GM12892 (cell line): ENCODE results near the gene COL16A1.

Source experiments
- DNase-seq: peaks from one replicate; pipeline ENCODE4 v3.0.0; 2011; ENCODE audit not compliant: insufficient read length
- FAIRE-seq: peaks from 2 replicates; lab custom pipeline; 2011; peaks lifted over from hg19 to GRCh38; lab: Jason Lieb, UNC
- POLR2A ChIP-seq: IDR thresholded peaks from 2 replicates; pipeline ENCODE4 v1.6.1; 2011; ENCODE audit warnings: low read depth, low read length, control low read depth
- POLR2AphosphoS5 ChIP-seq: IDR thresholded peaks from 2 replicates; pipeline ENCODE4 v1.6.1; 2011; ENCODE audit warnings: low read depth, low read length, control low read depth
- TAF1 ChIP-seq: IDR thresholded peaks from 2 replicates; pipeline ENCODE4 v1.6.1; 2011; ENCODE audit warnings: low read depth, mild to moderate bottlenecking, control low read depth, low read length, borderline replicate concordance

The COL16A1 gene

GRCh38 chr1:31620631-31621497, 83.0 kb downstream of the COL16A1 start:
- FAIRE-seq (no peak), DNase-seq (no peak)
- TF ChIP-seq POLR2AphosphoS5 = no peak
- no peak for TF ChIP-seq POLR2A
- TF ChIP-seq TAF1 = no peak

DNA sequence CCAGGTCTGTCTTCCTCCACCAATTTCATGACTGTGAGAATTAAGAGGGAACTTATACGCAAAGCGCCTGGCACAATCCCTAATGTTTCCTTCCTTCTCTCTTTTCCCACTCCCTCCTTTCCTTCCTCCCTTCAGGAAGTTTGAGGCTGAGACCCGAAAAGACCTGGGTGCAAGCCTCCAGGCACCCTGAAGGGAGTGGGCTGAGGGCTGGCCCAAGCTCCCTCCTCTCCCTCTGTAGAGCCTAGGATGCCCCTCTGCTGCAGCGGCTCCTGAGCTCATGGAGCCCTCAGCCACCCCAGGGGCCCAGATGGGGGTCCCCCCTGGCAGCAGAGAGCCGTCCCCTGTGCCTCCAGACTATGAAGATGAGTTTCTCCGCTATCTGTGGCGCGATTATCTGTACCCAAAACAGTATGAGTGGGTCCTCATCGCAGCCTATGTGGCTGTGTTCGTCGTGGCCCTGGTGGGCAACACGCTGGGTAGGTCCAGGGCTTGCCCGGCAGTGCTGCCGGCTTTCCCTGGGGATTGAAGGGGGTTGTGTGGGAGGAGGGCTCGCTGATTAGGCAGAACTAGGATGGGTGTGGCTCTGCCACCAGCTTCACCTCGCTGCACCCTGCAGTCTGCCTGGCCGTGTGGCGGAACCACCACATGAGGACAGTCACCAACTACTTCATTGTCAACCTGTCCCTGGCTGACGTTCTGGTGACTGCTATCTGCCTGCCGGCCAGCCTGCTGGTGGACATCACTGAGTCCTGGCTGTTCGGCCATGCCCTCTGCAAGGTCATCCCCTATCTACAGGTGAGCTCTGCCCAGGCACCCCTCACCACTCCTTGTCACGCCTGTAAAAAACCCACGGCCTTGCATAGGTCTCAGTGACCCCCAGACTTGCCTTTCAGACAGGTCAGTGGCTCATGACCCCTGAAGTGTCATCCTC, 84.6 kb downstream of the COL16A1 start:
- FAIRE-seq = no peak
- no peak for TF ChIP-seq TAF1
- TF ChIP-seq POLR2AphosphoS5 = no peak
- no peak for TF ChIP-seq POLR2A
- no peak for DNase-seq

DNA sequence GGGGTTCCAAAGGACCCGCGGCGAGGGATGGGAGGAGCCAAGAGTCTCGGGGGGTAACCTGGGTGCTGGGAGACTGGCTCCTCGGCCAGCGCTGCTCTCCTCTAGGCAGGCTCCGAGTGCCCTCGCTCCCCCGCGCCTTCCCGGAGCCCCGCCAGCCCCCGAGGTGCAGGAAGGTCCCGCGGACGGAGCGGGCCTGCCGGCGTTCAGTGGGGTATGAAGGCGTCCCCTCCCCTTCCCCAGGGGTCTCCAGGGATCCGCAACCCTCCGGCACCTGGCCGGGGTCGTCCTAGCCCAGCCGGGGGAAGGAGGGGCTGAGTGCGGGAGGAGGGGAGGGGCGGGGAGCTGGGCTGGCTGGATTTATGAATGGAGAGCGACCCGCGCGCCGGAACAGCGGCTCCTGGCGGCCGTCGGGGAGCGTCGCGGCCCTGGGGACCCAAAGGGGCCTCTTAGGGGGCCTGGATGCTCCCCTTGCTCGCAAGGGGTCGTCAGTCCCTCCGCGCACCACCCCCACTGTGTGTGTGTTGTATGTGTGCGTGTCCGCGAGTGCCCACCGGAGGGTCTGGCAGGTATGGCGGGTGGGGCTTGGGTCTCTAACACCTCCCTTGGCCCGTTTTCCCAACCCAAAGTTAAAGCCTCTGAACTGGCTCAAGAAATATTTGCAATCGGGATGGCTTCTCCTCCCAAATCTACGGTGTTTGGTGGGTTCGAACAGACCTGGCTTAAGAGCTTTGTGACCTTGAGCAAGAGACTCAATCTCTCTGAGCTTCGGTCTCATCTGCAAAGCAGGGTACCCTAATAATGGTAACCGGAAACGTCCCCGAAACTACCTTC, 85.7 kb downstream of the COL16A1 start:
- DNase-seq (peak; percentile 75), FAIRE-seq (peak; percentile 87)
- TF ChIP-seq POLR2A = no peak
- TF ChIP-seq TAF1 = no peak

- DNase-seq (no peak), FAIRE-seq (no peak)
- TF ChIP-seq TAF1 (no peak), POLR2A (no peak), POLR2AphosphoS5 (no peak)
Observed at GRCh38 chr1:31617218-31617915, 86.5 kb downstream of the COL16A1 start, which contains the start of gene HCRTR1. Gene HCRTR1 (plus strand): TSS chr1:31617689. CDS start chr1:31619193, 1,504 bp downstream.

DNA sequence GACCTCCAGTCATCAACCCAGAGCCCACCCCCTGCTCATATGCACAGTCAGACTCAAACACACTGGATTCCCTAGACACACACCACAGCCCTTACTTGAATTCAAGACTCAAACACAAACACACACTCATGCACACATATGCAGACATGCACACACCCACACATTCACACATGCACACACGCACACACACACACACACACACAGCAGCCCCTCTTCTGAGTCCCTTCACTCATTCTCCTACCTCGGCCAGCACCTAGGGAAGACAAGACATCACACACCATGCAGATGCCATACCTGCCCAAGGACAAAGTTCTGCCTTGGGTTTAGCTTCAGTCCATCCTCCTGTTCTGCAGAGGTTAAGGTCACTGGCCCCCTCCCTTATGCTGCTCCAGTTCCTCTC, 87.9 kb downstream of the COL16A1 start:
- DNase-seq (no peak), FAIRE-seq (no peak)
- no peak for TF ChIP-seq POLR2AphosphoS5
- TF ChIP-seq TAF1 = no peak
- no peak for TF ChIP-seq POLR2A

- no peak for FAIRE-seq
- TF ChIP-seq POLR2AphosphoS5 (no peak), POLR2A (no peak), TAF1 (no peak)
Observed at GRCh38 chr1:31615414-31615813, 88.4 kb downstream of the COL16A1 start.

DNA sequence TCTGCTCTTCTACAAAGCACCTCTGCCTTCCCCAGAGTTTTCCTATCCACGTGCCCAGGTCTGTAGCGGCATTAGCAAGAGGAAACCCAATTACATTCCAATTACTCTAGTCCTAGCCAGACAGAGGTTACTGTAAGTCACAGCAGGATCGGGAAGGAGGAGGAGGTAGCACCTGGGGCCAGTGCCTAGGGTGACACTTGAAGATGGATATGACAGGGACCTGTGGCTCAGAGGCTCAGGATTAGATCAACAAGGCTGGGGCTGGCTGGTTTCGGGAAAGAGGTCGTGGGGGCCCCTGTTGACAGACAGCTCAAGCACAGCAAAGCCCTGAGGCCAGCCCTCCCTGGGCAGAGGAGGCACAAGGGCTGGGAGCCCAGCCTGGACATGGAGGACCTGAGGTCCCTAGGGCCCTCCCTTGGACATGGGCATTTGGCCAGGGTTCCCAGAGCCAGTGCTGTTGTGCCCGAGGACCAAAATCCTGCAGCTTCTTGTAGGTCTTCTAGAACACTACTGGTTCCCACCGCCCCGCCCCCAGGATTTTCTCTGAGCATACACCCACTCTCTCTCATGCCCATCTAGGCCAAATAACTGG, 89.3 kb downstream of the COL16A1 start:
- DNase-seq (no peak), FAIRE-seq (no peak)
- TF ChIP-seq POLR2AphosphoS5 = no peak
- TF ChIP-seq TAF1 = no peak
- TF ChIP-seq POLR2A = no peak

More at GRCh38 chr1:31615414-31615813, 88.4 kb downstream of the COL16A1 start:
- no peak for DNase-seq

DNA sequence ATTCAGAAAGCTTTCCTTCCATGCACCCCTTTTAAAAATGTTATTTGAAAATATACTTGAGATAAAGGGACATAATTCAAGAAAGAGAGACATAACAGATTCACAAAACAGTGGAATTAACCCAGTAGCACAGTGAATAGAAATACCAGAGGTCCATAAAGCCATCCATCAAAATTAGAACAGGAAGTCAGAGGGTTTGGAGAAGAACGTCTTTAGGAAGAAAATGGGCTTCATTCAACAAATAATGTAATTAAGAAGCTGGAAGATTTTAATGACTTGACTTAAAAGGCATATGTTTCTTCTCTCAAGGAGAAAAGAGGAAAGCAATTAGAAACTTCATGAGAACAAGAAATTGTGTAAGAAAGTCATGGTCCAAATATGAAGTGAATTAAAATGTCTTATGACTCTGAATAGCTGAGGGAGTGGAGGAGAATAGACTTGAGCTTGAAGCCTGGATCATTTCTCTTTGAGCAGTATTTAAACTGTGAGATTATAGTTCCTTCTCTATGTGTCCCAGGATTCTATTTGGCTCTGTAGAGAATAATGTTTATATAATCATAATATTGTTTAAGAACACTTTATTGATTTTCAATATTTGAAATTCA, 94.2 kb downstream of the COL16A1 start:
- TF ChIP-seq TAF1 (no peak), POLR2AphosphoS5 (no peak), POLR2A (no peak)
- DNase-seq (no peak), FAIRE-seq (no peak)

GRCh38 chr1:31607360-31607759, 96.5 kb downstream of the COL16A1 start:
- DNase-seq (no peak), FAIRE-seq (no peak)
- TF ChIP-seq TAF1 (no peak), POLR2AphosphoS5 (no peak)
